HG03139 (cell line): ENCODE results near the gene AP1S1.
A peak's percentile ranks its signal among the peaks of the same experiment; 100 is the strongest.

Experiments
- ATAC-seq: cut with Tn5 transposase; IDR thresholded peaks from one replicate; pipeline ENCODE4 v1.9.1; 2021; ENCODE audit not compliant: unreplicated experiment

AP1S1 gene

DNA sequence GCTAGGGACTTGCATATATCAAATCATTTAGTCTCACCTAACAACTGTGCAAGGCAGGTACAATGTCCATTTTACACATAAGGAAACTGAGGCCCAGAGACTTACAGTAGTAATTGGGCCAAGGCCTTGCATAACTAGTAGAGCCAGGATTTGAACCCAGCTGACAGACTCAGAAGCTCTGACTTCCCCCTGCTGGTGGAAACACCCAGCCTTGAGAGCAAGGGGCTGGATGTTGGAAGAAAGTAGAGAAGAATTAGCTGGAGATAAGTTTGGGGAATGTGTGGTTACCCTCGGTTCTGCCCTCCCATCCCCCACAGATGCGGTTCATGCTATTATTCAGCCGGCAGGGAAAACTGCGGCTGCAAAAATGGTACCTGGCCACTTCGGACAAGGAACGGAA, 2.0 kb downstream of the AP1S1 start:
- ATAC-seq = no peak

DNA sequence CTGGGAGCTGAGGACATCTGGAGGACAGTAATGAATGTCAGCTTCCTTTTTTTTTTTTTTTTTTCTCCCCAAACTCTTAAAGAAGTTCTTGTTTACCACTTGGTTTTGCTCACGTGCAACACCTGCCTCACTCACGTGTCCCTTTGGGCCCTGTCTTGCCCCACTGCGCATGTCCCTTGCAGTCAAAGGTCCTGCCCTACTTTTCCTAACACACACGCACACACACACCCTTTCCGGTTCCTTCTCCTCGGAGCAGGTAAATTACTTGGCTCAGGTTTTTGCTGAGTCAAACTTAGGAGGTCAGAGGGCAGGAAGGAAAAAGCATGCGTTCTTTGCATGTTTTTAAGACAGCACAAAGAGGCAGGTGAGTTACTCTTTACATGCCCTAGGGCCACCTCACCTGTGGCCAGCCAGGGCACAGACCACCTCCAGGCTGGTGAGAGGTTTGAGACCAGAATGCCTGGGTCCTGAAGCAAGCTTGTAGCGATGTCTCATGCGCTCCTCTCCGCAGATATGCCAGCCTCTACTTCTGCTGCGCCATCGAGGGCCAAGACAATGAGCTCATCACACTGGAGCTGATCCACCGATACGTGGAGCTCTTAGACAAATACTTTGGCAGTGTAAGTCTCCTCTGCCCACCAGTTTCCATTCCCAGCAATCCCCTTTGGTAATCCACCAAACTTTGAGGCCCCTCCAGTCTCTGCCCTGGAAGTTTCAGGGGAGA, 2.8 kb downstream of the AP1S1 start:
- ATAC-seq = no peak

DNA sequence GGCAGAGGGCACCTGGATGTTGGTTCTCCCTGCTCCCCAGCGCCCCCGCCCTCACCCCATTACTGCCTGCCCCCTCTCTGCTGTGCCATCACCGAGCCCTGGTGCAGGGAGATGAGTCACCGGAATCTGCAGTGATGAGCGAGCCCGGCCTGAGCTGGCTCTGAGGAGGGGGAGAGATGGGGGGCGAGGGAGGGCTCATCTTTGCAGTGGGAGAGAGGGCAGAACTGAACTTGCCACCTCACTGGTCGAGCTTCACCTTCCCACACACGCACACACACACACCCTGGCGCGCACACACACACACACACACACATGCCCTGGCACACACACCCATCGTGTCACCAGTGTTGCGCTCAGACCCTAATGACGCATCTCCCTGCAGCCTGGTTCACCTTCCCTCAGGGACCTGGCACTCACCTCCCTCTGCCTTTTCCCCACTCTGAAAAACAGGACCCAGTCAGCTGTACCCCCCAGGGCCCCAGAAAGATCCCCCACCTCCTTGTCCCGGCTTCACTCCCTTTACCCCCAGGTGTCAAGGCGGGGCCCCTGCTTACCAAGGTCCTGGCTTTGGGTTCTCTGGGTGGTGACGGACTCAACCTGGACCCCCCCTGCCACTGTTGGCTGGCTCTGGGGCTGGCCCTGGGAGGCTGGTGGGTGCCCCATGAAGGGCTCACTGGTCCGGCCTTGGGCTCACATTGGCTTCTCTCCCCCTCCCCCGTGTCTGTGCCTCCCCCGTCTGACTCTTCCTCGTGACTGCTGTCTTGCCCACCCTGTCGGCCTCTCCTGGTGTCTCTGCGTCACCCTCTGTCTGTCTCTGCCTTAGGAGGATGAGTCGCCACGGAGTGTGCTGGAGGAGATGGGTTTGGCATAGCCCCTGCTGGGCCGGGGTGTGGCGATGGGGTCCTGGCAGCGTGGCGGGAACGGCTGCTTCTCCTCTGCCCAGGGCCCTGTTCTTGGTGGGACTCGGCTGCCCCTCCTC, 5.7 kb downstream of the AP1S1 start:
- no peak for ATAC-seq

DNA sequence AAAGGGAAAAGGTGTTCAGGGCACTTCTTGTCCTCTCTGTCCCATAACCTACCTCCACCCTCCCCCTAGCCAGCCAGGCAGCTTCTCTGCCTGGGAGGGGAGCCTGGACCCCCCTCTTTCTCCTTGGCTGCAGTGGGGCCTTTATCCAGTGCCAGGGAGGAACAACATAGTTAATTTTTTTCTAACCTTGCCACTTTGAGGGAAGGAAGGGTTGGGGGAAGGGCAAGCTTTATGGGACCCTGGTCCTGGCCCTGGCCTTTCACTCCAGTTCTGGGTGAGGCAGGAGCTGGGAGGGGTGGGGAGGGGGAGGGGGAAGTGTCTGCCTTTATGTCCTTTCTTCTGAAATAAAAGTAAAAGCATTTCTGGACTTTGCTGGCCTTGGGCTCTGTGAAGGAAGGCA, 6.6 kb downstream of the AP1S1 start:
- no peak for ATAC-seq

DNA sequence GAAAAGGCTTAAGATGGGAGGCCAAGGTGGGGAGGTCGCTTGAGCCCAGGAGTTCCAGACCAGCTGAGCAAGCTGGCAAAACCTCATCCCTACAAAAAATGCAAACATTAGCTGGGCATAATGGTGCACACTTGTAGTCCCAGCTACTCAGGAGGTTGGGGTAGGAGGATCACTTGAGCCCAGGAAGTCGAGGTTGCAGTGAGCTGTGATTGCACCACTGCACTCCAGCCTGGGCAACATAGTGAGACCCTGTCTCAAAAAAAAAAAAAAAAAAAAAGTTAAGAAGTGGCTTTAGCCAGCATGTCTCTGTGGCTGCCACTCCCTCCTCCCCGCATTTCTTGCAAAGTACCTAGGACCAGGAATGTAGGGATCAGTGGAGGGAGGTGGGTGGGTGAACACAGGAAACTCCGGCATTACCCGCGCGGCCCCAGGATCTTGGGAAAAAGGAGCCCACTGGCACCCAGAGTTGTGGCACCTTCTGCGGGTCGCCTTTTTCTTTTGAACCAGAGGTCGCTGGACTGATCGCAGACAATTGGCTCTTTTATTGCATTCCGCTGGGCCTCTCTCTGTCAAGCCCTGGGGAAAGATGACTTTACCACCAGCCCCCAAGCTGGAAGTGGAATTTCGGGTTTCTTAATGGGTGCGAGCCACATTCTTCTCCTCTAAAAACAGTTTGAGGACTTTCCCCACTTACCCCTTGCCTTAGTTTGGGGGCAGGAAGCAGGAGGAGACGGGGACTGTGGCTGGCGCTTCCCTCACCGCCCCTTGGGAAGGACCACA, 7.6 kb downstream of the AP1S1 start:
- no peak for ATAC-seq

DNA sequence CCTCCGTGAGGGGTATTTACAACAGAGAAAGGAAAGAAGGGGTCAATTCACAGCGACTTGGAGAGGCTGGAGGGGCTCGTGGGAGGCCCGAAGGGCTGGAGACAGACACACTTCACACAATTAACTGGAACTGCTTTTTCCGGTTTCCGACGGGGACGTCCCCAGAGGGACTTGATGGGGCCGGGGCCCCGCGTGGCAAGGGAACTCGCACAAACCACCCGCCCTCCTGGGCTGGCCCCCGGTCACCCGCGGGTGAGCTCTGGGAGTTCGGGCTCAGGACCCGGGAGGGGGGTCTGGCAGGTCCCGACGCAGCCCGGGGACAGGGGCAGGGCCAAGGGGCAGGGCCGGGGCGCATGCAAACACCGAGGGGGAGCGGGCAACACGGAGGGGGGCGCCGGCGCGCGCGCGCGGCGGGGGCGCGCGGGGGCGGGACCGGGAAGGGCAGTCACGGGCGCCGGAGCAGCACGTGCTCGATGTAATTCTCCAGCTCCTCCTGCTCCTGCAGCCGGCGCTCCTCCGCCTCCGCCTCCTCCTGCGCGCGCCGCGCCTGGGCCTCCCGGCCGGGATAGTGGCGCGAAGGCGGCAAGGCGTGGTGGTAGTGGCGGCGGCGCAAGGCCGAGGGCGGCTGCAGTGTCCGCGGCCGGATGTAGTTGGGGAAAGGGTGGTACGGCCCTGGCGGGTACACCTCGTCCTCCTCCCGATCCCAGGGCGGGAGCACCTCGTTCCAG, 8.4 kb downstream of the AP1S1 start:
- no peak for ATAC-seq

DNA sequence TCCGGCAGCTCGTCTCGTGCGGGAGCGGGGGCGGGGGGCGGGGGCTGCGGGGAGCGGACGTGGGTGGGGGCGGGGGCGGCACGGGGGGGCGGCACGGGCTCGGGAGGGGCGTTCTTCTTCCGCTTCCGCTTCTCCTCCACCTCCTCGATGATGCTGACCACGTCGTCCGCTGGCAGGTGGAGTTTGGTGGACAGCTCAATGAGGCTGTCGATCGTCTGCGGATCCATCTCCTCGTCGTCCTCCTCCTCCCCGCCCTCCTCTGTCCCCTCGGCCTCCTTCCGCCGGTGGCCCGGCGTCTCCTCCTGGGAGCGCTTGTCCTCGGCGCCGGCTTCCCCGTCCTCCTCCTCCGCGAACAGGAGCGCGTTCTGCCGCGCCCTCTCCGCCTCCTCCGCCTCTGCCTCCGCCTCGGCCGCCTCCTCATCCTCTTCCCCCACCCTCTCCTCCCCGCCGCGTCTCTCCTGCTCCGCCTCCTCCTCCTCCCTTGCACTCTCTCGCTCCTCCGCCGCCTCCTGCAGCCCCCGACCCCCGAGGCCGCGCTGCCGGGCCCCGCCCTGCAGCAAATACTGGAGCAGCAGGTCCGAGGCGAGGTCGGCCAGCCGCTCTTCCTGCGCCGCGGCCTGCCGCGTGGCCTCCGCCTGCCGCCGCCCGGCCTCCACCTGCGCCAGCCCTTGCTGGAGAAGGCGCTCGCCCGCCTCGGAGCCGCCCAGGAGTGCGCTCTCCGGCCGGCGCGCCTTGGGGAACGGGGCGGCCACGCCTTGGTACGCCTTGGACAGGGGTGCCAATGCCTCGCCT, 9.2 kb downstream of the AP1S1 start:
- no peak for ATAC-seq

DNA sequence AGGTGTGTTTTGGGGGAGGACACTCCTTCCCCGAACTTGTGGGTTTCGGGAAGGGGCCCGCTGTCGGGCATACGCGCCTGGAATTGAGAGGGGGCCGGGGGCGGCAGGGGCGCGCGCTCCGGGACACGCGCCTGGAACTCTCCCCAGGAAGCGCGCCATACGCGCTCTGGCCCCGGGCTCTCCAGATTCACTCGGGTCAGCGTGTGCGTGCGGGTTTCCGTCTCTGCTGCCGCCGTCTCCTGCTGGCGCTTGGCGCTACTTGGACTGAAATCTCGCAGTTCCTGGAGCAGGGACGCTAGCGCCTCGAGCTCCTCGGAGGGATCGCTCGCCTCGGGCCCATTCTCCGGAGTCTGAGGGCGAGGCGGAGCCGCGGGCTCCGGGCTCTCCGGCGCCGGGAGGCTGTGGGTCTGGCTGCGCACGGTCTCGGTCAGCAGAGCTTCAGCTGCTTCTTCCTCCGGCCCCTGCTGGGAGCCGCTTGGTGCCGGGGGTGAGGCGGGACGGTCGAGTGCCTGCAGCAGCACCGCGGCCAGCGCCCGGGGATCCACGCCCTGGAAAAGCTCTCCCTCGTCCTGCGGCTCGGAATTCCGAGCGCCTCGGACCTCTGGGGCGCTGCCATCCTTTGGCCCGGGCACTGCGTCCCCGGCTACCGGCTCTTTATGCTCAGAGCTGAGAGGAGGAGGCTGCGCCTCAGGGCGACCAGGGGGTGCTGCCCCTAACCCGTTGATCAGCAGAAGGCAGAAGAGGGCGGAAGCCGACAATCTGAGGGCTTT, 10.0 kb downstream of the AP1S1 start:
- ATAC-seq = no peak

DNA sequence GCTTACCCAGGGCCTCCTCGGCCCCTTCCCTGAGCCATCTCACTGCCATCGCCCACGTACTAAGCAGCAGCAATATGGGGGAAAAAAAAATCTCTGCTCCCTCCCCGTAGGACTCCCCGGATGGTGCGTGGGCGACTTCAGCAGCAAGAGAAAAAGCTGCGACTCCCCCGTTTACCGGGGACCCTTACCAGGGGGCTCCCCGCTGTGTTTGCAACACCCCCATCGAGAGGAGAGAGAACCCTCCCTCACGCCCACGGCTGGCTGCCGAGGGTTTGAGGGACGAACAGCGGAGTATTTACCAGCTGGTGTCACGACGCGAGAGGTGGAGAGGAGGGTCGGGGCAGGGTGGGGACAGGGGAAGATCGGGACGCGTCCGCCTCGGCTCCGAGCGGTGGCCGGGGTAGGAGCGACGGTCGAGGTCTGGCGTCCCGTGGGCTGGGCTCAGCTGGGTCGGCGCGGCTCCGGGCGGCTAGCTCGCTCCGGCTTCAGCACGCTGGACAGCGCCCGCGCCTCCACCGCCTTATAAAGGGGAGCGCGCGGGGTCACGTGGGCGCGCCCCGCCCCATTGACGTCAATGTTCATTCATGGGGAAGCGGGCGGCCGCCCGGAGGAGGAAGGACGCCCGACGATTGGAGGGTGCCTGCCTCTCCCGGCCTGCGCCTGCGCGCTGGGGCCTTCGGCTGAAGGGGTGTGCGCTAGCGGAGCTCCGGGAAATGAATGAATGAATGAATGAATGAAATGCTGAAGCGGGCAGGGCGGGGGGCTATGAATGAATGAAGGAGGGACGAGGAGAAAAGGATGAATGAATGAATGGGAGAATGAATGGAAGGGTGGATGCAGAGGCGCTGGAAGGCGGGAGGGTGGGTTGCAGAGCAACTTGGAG, 11.0 kb downstream of the AP1S1 start, which contains the start of gene VGF:
VGF (minus strand) TSS at position 495 of the 883 bp plus-strand sequence. CDS start 726 bp downstream, outside the sequence.
- ATAC-seq = peak; percentile 66

DNA sequence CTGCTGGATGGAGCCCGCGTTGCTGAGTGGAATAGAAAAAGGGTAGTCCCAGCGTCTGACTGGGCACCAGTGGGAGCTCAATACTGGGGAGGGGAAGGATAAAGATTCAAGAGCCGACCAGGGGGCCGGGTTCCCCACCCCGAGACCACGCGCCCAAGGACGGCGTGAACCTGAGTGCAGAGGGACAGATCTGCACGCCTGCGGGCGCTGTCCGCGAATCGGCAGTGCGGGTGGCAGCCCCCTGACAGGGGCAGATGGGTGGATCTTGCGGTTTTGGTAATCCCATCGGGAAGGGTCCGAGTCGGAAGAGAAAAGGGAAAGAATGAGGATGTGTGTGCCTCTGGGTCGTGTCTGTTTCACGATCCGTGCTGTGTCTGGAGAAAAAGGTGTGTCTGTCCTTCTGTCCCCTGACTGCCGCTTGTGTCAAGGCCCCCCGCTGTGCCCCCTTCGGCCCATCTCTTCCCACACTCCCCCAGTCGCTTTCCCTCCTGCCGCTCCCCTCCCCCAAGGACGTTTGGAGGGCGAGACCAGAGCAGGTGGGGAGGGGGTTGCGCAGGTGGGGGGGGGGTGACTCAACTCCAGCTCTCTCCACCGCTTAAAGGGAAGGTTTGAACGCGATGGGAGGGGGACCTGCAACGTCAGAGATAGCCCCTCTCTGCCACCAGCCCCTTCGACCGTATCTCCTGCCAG, 11.8 kb downstream of the AP1S1 start:
- no peak for ATAC-seq

DNA sequence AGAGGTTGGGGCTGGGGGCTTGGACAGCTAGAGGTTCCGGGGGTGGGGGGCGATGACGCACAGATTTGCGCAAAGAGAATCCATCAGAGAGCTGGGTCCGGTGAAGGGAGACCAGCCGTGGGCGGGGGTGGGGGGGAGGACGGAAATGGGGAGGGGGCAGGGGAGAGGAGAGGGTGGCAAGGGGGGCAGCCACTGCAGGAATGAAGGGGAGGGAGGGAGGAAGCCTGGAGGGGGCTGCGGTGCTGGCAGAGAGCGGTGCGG, 12.3 kb downstream of the AP1S1 start:
- no peak for ATAC-seq

DNA sequence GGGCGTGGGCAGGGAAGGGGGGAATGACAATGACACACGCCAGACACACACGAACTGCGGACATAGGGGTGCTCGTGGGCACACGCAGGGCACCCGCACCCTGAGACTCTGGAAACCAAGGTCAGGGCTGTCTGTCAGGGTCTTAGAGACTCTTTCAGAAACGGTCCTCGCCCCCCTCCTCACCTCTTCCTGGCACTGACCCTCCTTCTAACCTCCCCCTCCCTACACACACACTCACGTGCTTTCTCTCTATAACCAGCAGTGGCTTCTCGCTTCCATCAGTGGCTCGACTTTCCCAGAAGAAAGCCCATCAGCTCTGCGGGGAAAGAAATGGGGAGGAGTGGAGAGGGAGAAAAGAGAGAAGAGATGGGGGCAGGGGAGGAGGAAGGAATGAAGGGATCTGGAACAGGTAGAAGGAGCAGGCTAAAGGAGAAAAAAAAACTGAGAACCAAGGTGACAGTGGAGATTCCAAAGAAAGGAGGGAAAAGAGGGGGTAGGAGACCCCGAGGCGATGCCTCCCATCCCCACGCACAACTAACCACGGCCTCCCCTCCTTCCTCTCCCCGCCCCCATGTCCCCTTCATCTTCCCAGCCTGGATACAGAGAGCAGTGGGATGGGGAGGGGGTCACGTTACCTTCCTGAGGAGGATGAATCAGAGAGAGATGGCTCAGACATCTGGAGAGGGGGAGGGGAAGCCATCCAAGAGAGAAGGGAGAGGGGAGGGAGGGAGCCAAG, 12.8 kb downstream of the AP1S1 start:
- no peak for ATAC-seq

DNA sequence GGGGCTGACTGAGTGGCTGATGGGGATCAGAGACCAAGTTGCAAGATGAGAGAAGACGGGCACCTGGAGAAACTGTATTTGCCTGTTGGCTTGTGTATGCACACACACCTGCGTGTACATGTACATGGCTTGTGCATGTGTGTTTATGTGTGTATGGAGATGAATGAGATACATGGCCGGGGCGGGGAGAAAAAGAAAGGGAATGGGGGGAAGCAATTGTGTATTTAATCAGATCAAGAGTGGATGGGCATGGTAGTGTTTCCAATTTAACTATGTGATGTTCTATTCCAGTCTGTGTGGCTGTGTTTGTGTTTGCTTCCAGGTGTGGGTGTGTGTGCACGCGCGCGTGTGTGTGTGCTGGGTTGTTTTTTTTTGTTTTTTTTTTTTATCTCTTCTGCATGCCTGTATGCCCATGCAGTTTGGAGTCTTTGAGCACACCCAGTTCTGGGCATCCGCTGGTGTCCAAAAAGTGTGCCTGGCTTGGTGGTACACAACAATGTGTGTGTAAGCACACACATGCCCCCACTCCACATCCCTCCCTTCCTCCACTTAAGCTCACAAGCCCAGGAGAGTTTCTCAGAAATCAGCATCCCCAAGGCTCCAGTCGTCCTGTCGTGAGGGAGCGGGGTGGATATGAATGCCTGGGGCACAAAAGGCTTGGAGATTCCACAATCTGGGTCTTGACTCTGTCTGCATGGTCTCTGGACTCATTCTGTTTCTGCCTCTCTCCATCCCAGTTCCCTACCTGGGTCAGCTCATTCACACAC, 13.6 kb downstream of the AP1S1 start:
- no peak for ATAC-seq

DNA sequence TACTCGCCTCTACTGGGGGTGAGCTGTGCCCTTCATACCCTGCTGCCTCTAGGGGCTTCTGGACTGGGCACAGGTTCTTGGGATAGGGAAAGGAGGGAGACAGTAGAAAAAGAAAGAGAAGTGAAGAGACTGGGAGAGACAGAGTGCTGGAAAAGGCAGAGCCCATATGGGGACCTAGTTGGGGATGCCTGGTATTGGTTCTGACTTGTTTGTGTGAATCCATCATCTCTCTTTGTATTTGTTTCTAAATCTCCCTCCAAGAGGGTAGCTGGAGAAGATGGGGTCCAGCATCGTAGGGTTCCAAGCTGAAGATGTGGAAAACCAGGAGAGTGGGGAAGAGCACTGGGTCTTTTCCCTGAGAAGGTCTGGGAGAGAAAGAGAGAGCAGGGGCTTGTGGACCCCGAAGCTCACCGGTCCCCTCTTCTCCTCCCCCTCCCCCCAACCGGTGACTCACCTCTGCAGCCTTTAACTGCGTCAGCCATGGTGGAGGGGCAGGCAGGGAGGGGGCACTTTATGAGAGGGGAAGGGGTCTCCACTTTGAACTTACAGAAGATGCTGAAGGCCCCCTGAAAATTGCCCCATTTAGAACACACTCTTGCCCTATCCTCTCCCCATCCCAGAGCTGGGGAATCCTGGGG, 14.3 kb downstream of the AP1S1 start:
- no peak for ATAC-seq

DNA sequence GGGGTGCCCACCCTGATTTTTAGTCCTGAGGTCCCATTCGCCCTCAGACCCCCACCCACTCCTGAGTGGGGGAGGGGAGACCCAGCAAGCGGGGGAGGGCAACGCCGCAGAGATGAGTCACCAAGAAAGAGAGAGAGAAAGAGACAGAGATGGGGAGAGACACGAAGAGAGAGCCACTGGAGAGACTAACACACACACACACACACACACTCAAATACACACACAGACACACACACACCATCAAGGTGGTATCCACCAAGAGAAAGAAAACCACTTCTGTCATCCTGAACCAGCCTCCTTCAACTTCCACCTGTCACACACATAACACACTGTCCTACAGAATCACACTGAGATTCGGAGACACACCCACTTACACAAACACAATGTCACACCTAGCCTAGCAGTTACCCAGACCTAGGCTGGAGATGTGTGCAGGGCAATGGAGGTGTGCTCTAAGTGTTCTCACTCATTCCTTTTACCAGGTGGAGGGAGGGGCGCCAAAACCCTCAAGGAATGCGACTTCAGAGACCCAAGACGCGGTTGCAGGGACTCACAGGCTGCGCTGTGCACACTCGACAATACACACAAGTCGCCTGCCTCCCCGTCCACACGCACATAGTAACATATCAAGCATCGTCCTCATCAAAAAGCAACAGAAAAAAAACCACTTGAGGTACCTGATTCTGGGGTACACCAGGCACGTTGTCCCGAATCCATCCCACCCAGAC, 15.0 kb downstream of the AP1S1 start:
- no peak for ATAC-seq
